ENCODE data around the gene WIPF1.

DNA sequence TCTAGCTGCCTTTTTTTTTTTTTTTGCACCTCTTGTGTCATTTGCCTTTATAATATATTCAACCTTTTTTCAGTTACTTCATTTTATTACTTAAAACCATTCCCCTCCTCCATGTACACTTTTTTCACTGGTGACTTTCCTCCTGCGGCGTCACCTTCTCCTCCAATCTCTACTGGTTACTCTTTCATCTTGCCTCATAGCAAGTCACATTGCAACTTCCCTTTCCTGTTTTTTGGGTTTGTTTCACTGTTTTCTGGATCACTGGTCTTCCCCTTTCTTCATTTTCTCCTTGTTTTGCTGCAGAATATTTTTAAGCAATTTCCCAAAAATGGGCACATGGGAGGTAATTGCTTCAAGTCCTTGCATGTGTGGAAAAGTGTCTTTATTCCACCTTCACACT, 73.1 kb downstream of the WIPF1 start:
- TF ChIP-seq POLR2A (IDR thresholded peaks at IDR 0.05) (no peak), POLR2AphosphoS5 (IDR thresholded peaks at IDR 0.05) (peak in 1 of 4 donors; percentile 16), EP300 (IDR thresholded peaks at IDR 0.05) (peak in 1 of 4 donors; percentile 16)
- TF ChIP-seq, protein P1, sequence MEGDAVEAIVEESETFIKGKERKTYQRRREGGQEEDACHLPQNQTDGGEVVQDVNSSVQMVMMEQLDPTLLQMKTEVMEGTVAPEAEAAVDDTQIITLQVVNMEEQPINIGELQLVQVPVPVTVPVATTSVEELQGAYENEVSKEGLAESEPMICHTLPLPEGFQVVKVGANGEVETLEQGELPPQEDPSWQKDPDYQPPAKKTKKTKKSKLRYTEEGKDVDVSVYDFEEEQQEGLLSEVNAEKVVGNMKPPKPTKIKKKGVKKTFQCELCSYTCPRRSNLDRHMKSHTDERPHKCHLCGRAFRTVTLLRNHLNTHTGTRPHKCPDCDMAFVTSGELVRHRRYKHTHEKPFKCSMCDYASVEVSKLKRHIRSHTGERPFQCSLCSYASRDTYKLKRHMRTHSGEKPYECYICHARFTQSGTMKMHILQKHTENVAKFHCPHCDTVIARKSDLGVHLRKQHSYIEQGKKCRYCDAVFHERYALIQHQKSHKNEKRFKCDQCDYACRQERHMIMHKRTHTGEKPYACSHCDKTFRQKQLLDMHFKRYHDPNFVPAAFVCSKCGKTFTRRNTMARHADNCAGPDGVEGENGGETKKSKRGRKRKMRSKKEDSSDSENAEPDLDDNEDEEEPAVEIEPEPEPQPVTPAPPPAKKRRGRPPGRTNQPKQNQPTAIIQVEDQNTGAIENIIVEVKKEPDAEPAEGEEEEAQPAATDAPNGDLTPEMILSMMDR (IDR thresholded peaks at IDR 0.05), result no peak
